GM19455 (cell line): ENCODE results near the gene PACRG.

Experiments used
- ATAC-seq: cut with Tn5 transposase; IDR thresholded peaks from one replicate; pipeline ENCODE4 v1.9.1; 2021; ENCODE audit not compliant: unreplicated experiment

The PACRG gene

GRCh38 chr6:163323705-163324104 is 595.9 kb downstream of the PACRG start:
- ATAC-seq: no peak

- ATAC-seq: no peak
These were observed 596.5 kb downstream of the PACRG start for GRCh38 chr6:163324326-163324687.

DNA sequence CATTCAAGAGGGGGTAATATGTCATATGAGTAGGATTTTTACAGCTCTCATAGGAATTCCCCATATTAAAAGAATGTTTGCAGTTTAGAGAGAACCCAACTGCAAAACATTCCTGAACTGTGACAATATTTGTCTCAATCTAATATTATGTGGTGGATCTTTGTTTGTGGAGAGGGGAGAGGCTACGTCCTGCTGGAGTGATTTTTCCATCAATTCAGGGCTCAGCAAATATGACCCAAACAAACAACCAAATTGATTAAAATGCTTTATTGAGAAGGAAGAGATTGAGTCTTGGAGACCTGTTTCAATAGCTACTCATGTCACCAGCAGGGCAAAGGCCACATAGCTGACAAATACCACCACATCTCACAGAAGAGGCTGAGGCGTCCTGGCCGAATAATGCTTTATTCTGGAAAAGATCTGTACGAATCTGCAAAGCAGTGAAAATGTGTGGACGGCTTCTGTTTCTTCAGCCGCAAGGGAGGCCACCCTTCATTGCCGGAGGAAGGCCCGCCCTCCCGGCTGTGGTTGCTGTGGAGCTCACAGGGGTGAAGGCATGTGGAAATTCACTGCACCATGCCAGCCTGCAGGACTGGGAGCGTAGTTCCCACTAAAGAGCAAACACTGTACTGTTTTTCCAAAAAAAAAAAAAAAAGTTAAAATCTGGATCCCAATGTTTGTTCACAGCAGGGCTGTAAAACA is 597.1 kb downstream of the PACRG start:
- ATAC-seq: no peak

DNA sequence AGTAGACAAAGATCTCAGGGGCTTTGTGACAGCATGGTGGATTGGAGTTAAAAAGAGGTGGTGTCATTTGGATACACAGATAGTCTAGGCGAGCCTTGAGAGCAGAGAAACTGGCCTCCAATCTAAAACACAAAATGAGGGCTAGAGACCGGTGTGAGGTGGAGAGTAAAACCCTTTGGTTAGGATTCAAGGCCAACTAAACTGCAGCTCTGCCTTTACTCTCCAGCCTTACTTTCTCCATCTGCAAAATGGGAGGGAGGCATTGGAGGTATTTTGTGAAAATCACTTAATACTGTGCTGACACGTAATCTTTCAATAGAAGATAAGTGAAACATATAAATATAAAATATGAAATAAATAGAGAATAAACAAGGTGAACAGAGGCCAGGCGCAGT is 597.6 kb downstream of the PACRG start:
- no peak for ATAC-seq

- ATAC-seq: no peak
These were observed 599.5 kb downstream of the PACRG start for GRCh38 chr6:163327165-163327880.

GRCh38 chr6:163327921-163328320 is 600.1 kb downstream of the PACRG start:
- no peak for ATAC-seq

GRCh38 chr6:163328411-163328810 is 600.6 kb downstream of the PACRG start:
- no peak for ATAC-seq

DNA sequence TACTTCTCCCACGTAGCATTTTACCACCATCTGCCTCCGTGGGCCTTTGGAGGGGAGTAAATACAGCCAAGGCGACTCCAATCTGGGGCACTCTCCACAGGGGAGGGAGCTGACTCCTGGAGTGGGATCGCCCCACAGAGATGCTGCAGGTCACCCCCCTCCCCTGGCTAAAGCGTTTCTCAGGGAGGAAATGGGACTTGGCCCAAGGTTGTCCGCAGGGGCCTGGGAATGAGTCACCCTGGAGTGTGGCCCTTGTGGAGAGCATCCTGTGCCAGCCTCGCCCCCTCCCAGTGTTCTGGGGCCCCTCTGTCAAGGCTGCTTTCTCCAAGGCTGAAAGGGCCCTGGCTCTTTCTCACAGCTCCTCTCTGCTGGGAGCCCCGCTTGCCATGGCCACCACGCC is 602.2 kb downstream of the PACRG start:
- ATAC-seq: no peak

GRCh38 chr6:163331245-163331644 is 603.5 kb downstream of the PACRG start:
- no peak for ATAC-seq

DNA sequence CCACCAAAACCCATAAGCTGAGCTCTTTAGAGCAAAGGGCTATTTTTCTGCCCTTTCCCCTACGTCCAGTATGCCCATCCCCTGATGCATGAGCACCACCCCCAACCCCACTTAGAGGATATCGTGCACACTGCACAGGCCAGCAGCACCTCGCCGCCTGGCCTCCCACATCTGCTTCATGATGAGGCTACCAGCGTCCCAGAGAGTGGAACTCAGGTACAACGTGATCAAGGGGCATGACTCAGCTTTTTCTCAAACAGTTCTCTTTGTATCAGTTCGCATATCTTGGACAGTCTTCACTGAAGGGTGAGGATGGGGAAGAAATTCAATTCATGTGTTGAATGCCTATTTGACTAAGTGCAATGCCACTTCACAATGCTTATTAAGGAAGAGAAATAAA is 604.8 kb downstream of the PACRG start:
- ATAC-seq: no peak

DNA sequence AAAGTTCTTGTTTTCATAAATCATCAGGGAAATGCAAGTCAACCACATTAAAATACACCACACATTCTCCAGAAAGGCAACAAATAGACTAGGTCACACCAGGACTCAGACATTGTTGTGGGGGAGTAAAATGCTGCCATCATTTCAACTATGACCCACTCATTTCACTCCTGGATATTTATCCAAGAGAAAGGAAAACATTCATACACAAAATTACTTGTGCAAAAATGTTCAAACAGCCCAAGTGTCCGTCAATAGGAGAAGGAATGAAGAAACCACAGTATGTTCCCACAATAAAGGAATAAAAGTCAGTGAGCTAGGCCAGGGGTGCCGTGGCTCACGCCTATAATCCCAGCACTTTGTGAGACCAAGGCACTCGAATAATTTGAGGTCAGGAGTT is 605.3 kb downstream of the PACRG start:
- no peak for ATAC-seq

DNA sequence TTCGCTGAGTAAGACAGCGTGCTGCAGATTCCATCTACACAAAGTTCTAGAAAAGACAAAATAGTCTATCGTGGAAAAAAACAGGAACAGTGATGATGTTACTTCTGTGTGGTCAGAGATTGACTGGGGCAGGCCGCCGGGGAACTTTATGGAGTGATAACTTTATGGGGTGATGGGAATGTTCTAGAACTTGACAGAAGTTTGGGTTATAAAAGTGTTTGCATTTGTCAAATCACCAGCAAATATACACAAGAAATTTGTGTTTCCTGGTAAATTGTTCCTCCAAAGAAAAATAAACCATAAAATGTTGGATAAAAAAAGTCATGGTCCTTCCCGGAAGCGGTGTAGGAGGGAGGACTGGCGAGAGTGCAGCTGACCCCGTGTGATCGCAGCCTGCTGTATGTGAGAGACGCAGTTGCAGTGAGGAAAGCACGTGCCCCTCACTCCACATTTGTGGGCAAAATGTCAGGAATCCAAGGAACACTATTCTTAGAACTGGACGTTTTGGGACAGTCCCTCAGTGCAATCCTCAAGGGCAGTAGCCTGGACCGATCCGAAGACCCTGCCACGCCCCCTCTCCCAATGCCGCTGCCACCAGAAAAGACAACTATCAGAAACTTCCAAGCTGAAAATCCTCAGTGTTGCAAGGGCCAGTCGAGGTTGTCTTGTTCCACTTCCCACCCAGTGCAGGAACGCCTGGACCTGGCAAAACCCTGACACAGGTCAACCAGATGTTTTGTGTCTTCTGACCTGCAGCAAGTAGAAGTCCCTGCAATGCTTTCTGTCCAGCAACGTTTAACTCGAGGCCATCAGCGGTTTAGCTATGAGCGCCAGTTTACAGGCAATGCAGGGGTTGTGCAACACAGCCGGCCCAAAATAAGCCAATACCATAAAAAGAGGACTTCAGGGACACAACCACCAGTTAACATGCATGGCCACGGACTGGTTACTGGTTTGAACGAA is 606.2 kb downstream of the PACRG start:
- ATAC-seq: no peak

- ATAC-seq: no peak
These were observed 607.3 kb downstream of the PACRG start for GRCh38 chr6:163335056-163335455.

- ATAC-seq: no peak
These were observed 608.1 kb downstream of the PACRG start for GRCh38 chr6:163335671-163336545.

- ATAC-seq: no peak
These were observed 609.2 kb downstream of the PACRG start for GRCh38 chr6:163336961-163337360.

DNA sequence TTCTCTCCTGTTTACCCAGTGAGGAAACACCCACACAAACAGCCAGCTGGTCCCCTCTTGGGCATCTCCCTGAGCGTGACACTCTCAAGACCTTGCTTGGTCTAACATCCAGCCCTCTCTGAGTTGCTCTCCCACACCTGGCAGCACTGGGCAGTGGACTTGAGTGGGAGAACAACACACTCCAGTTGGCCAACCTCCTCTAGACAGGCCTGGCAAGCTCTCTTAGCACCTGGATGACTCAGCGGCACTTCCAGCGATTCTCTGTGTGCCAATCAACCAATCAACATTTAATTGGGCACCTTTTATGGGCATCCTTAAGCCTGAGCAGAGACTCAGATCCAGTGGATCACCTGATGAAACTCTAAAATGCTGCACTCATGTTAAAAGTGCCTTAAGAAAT is 610.2 kb downstream of the PACRG start:
- ATAC-seq: no peak

GRCh38 chr6:163338671-163339405 is 611.1 kb downstream of the PACRG start:
- no peak for ATAC-seq

GRCh38 chr6:163339466-163339865 is 611.7 kb downstream of the PACRG start:
- ATAC-seq: no peak

- ATAC-seq: no peak
These were observed 612.6 kb downstream of the PACRG start for GRCh38 chr6:163340201-163340887.
